ENCODE data around the gene ARHGAP42. TPM values are rescaled to one million over a fixed set of nuclear protein-coding genes. Genes with fewer than 3 reads are reported as not detected.

Gene ARHGAP42
- total RNA-seq, 1 donor from 2014 or later, result 33.2 TPM

- Mint-ChIP-seq H3K4me3 (ENCODE audit: unreplicated experiment) (no peak overlapping the region), H3K27me3 (ENCODE audit: low read depth, unreplicated experiment) (no peaks in the 10 kb centered on the region), H3K4me1 (ENCODE audit: low read depth, unreplicated experiment) (peaks cover 6% of the 10 kb centered on the region), H3K27ac (ENCODE audit: unreplicated experiment) (no peak overlapping the region), H3K9me3 (ENCODE audit: unreplicated experiment) (no peaks in the 10 kb centered on the region), H3K36me3 (ENCODE audit: low read depth, unreplicated experiment) (no peaks in the 10 kb centered on the region)
- Histone ChIP-seq H3K27ac (ENCODE audit: low read depth, low read length) (no peak overlapping the region), H2AFZ (ENCODE audit: low read depth, low read length) (no peak overlapping the region), H3K9me3 (ENCODE audit: insufficient read depth, low read depth, low read length) (no peaks in the 10 kb centered on the region), H3K4me3 (ENCODE audit: insufficient read depth, low read depth, low read length) (no peak overlapping the region), H3K79me2 (ENCODE audit: insufficient read depth, low read length) (no peaks in the 10 kb centered on the region), H3K36me3 (ENCODE audit: insufficient read depth, low read length) (no peaks in the 10 kb centered on the region), H3K9ac (ENCODE audit: low read length) (no peak overlapping the region), H3K4me1 (ENCODE audit: insufficient read depth, low read length) (peaks cover 3% of the 10 kb centered on the region), H3K4me2 (ENCODE audit: low read length) (no peak overlapping the region), H3K27me3 (ENCODE audit: insufficient read depth, low read length) (no peaks in the 10 kb centered on the region), H4K20me1 (ENCODE audit: insufficient read depth, low read length) (no peaks in the 10 kb centered on the region)
- DNase-seq (ENCODE audit: low read depth) (no peak), FAIRE-seq (no peak)
- TF ChIP-seq CTCF (IDR thresholded peaks at IDR 0.05; ENCODE audit: insufficient read depth, low read depth, low read length), result no peak
- no peak for TF ChIP-seq EZH2 (IDR thresholded peaks at IDR 0.05; ENCODE audit: insufficient read depth, low read length)
These were observed 344.6 kb downstream of the ARHGAP42 start for GRCh38 chr11:101031713-101032112.

DNA sequence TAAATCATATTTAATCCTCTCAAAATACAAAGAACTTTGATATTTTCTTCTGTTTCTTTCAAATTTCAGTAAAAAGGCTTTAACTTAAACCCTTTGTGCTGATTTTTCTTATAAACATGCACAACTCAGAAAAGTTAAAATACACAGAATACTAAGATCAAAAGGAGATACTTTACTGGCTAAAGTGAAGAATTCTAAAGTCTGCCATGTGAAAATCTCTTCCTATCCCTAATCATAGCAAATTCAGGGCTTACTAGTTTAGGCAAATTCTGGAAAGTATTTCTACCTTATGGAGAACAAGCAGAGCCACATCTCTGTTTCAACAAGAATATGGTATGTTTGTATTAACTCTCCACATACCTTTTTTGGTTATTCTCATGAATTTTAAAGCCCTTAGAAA lies 345.9 kb downstream of the ARHGAP42 start:
- no peak for FAIRE-seq
- H3K36me3 ChIP-seq (ENCODE audit: insufficient read depth, low read length), result no peaks in the 10 kb centered on the region
- H4K20me1 ChIP-seq (ENCODE audit: insufficient read depth, low read length), result no peaks in the 10 kb centered on the region
- Mint-ChIP-seq H3K36me3 (ENCODE audit: low read depth, unreplicated experiment) (no peaks in the 10 kb centered on the region), H3K27ac (ENCODE audit: unreplicated experiment) (no peak overlapping the region), H3K4me1 (ENCODE audit: low read depth, unreplicated experiment) (peaks cover 8% of the 10 kb centered on the region), H3K9me3 (ENCODE audit: unreplicated experiment) (no peaks in the 10 kb centered on the region), H3K4me3 (ENCODE audit: unreplicated experiment) (no peak overlapping the region), H3K27me3 (ENCODE audit: low read depth, unreplicated experiment) (no peaks in the 10 kb centered on the region)
- DNase-seq (ENCODE audit: low read depth), result no peak
- H2AFZ ChIP-seq (ENCODE audit: low read depth, low read length), result no peak overlapping the region
- H3K4me2 ChIP-seq (ENCODE audit: low read length), result no peak overlapping the region
- no peaks in the 10 kb centered on the region for H3K79me2 ChIP-seq (ENCODE audit: insufficient read depth, low read length)
- H3K27me3 ChIP-seq (ENCODE audit: insufficient read depth, low read length), result no peaks in the 10 kb centered on the region
- H3K4me3 ChIP-seq (ENCODE audit: insufficient read depth, low read depth, low read length), result no peak overlapping the region
- no peak overlapping the region for H3K27ac ChIP-seq (ENCODE audit: low read depth, low read length)
- H3K9me3 ChIP-seq (ENCODE audit: insufficient read depth, low read depth, low read length), result no peaks in the 10 kb centered on the region
- peaks cover 3% of the 10 kb centered on the region for H3K4me1 ChIP-seq (ENCODE audit: insufficient read depth, low read length)
- no peak for TF ChIP-seq EZH2 (IDR thresholded peaks at IDR 0.05; ENCODE audit: insufficient read depth, low read length)
- no peak for TF ChIP-seq CTCF (IDR thresholded peaks at IDR 0.05; ENCODE audit: insufficient read depth, low read depth, low read length)
- H3K9ac ChIP-seq (ENCODE audit: low read length), result no peak overlapping the region

- no peak for DNase-seq (ENCODE audit: low read depth)
- no peak overlapping the region for H3K27ac ChIP-seq (ENCODE audit: low read depth, low read length)
- no peak overlapping the region for H3K4me3 ChIP-seq (ENCODE audit: insufficient read depth, low read depth, low read length)
- no peak for FAIRE-seq
- peaks cover 8% of the 10 kb centered on the region for H3K4me1 Mint-ChIP-seq (ENCODE audit: low read depth, unreplicated experiment)
- H3K36me3 ChIP-seq (ENCODE audit: insufficient read depth, low read length), result no peaks in the 10 kb centered on the region
- TF ChIP-seq CTCF (IDR thresholded peaks at IDR 0.05; ENCODE audit: insufficient read depth, low read depth, low read length), result no peak
- TF ChIP-seq EZH2 (IDR thresholded peaks at IDR 0.05; ENCODE audit: insufficient read depth, low read length), result no peak
- no peaks in the 10 kb centered on the region for H3K9me3 ChIP-seq (ENCODE audit: insufficient read depth, low read depth, low read length)
- no peak overlapping the region for H3K9ac ChIP-seq (ENCODE audit: low read length)
- no peak overlapping the region for H2AFZ ChIP-seq (ENCODE audit: low read depth, low read length)
- no peak overlapping the region for H3K4me2 ChIP-seq (ENCODE audit: low read length)
- no peaks in the 10 kb centered on the region for H3K9me3 Mint-ChIP-seq (ENCODE audit: unreplicated experiment)
- H3K36me3 Mint-ChIP-seq (ENCODE audit: low read depth, unreplicated experiment), result no peaks in the 10 kb centered on the region
- no peaks in the 10 kb centered on the region for H3K27me3 Mint-ChIP-seq (ENCODE audit: low read depth, unreplicated experiment)
- no peak overlapping the region for H3K4me3 Mint-ChIP-seq (ENCODE audit: unreplicated experiment)
- H3K27me3 ChIP-seq (ENCODE audit: insufficient read depth, low read length), result no peaks in the 10 kb centered on the region
- no peaks in the 10 kb centered on the region for H4K20me1 ChIP-seq (ENCODE audit: insufficient read depth, low read length)
- no peak overlapping the region for H3K27ac Mint-ChIP-seq (ENCODE audit: unreplicated experiment)
- H3K79me2 ChIP-seq (ENCODE audit: insufficient read depth, low read length), result no peaks in the 10 kb centered on the region
- H3K4me1 ChIP-seq (ENCODE audit: insufficient read depth, low read length), result peaks cover 3% of the 10 kb centered on the region
These were observed 347.0 kb downstream of the ARHGAP42 start for GRCh38 chr11:101034076-101034475.
